DOHH2 (cell line): Measurements from ENCODE around the gene CDKAL1.
"Not testable (repeated sequence)": the region's sequence is repeated elsewhere in the genome, so short reads cannot be mapped to it uniquely, and the experiment has no call there.

ENCODE experiments used
- EZH2phosphoT487 ChIP-seq: fragments of 200-600 bp; sonication (generic); IDR thresholded peaks from 2 replicates; pipeline ENCODE4 v1.6.1; 2017; ENCODE audit warnings: borderline replicate concordance, mild to moderate bottlenecking, antibody characterized with exemption, low read length, moderate library complexity, mixed read lengths
- TF ChIP-seq, protein P1 (sequence below): fragments of 200-600 bp; sonication (generic); IDR thresholded peaks from one replicate; pipeline ENCODE4 v1.5.1; 2014; ENCODE audit warnings: antibody characterized with exemption, mild to moderate bottlenecking, low read depth, low read length; ENCODE audit not compliant: poor library complexity, severe bottlenecking

DNA sequence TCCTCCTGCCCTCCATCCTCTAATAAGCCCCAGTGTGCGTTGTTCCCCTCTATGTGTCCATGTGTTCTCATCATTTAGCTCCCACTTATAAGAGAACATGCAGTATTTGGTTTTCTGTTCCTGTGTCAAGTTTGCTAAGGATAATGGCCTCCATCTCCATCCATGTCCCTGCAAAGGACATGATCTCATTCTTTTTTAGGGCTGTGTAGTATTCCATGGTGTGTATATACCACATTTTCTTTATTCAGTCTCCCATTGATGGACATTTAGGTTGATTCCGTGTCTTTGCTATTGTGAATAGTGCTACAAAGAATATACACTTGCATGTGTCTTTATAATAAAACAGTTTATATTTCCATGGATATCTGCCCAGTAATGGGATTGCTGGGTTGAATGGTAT lies 75.7 kb downstream of the CDKAL1 start:
- TF ChIP-seq, protein P1, sequence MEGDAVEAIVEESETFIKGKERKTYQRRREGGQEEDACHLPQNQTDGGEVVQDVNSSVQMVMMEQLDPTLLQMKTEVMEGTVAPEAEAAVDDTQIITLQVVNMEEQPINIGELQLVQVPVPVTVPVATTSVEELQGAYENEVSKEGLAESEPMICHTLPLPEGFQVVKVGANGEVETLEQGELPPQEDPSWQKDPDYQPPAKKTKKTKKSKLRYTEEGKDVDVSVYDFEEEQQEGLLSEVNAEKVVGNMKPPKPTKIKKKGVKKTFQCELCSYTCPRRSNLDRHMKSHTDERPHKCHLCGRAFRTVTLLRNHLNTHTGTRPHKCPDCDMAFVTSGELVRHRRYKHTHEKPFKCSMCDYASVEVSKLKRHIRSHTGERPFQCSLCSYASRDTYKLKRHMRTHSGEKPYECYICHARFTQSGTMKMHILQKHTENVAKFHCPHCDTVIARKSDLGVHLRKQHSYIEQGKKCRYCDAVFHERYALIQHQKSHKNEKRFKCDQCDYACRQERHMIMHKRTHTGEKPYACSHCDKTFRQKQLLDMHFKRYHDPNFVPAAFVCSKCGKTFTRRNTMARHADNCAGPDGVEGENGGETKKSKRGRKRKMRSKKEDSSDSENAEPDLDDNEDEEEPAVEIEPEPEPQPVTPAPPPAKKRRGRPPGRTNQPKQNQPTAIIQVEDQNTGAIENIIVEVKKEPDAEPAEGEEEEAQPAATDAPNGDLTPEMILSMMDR: not testable (repeated sequence)
- TF ChIP-seq EZH2phosphoT487: not testable (repeated sequence)
